DND-41 (cell line): ENCODE data around the gene JUND.

Experiments used
- EZH2 ChIP-seq: IDR thresholded peaks from 3 replicates; pipeline ENCODE4 v1.6.1; 2012; ENCODE audit warnings: borderline replicate concordance, low read depth, mild to moderate bottlenecking, moderate library complexity, low read length, inconsistent platforms; ENCODE audit not compliant: severe bottlenecking
- TF ChIP-seq, protein P1 (sequence below): IDR thresholded peaks from 2 replicates; pipeline ENCODE4 v1.5.1; 2012; ENCODE audit warnings: borderline replicate concordance, low read length, moderate library complexity, mild to moderate bottlenecking; ENCODE audit not compliant: poor library complexity, severe bottlenecking; ENCODE audit errors: extremely low read depth

DNA sequence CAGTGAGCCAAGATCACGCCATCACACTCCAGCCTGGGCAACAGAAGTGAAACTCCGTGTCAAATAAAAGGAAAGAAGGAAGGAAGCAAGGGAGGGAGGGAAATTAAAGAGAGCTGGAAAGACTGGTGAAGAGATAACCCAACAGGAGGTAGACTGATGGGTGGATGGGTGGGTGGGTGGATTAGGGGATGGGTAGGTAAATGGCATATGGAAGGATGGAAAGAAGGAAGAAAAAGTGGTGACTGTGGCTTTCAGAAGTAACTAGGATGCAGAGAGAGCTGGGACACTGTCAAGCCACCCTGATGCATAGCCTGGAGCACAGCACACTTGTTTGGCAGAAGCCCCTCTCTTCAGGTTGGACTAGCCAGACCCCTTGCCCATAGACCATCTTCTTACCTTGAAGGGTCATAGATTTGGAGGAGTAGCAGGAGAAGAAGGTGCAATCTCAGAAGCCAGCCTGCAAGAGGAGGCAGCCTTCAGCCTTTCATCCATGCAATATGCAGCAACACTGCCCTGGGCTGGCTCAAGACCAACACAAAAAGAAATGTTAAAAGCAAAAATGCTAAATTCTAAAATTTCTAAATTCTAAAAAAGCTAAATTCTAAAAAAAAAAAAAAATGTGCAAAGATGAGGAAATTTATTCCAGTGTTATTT, 12.2 kb downstream of the JUND start:
- TF ChIP-seq, protein P1, sequence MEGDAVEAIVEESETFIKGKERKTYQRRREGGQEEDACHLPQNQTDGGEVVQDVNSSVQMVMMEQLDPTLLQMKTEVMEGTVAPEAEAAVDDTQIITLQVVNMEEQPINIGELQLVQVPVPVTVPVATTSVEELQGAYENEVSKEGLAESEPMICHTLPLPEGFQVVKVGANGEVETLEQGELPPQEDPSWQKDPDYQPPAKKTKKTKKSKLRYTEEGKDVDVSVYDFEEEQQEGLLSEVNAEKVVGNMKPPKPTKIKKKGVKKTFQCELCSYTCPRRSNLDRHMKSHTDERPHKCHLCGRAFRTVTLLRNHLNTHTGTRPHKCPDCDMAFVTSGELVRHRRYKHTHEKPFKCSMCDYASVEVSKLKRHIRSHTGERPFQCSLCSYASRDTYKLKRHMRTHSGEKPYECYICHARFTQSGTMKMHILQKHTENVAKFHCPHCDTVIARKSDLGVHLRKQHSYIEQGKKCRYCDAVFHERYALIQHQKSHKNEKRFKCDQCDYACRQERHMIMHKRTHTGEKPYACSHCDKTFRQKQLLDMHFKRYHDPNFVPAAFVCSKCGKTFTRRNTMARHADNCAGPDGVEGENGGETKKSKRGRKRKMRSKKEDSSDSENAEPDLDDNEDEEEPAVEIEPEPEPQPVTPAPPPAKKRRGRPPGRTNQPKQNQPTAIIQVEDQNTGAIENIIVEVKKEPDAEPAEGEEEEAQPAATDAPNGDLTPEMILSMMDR = no peak
- no peak for TF ChIP-seq EZH2
